Peyer's patch (tissue), 4 donors: ENCODE data around the gene TMEM150A.

Source experiments
- CTCF ChIP-seq, 6 experiments: fragments of 450-650 bp in 4 of 6; fragments of 200-600 bp in 2 of 6; sonication (generic) in 1 of 6; IDR thresholded peaks; one replicate each; pipeline ENCODE4 v1.5.1; 2017 to 2019; ENCODE audit warnings: antibody characterized with exemption in 6 of 6, mild to moderate bottlenecking in 3 of 6, moderate library complexity in 1 of 6
- POLR2A ChIP-seq, 2 donors: fragments of 450-650 bp; IDR thresholded peaks; one replicate each; pipeline ENCODE4 v1.5.1; 2017; ENCODE audit warnings: antibody characterized with exemption in 2 of 2, mild to moderate bottlenecking in 2 of 2, moderate library complexity in 2 of 2

- TF ChIP-seq CTCF (IDR thresholded peaks at IDR 0.05) (no peak), POLR2A (IDR thresholded peaks at IDR 0.05) (no peak)
These were observed 45.4 kb downstream of the TMEM150A start for GRCh38 chr2:85557130-85557529.
